IPS DF 19.7 (cell line): ENCODE measurements around the gene AQP6.
"Not testable (repeated sequence)": the region's sequence is repeated elsewhere in the genome, so short reads cannot be mapped to it uniquely, and the experiment has no call there.

ENCODE experiments used
- DNase-seq: peaks from one replicate; pipeline ENCODE4 v3.0.0-alpha.2; 2013; ENCODE audit warnings: low read depth, low spot score

Gene AQP6

DNA sequence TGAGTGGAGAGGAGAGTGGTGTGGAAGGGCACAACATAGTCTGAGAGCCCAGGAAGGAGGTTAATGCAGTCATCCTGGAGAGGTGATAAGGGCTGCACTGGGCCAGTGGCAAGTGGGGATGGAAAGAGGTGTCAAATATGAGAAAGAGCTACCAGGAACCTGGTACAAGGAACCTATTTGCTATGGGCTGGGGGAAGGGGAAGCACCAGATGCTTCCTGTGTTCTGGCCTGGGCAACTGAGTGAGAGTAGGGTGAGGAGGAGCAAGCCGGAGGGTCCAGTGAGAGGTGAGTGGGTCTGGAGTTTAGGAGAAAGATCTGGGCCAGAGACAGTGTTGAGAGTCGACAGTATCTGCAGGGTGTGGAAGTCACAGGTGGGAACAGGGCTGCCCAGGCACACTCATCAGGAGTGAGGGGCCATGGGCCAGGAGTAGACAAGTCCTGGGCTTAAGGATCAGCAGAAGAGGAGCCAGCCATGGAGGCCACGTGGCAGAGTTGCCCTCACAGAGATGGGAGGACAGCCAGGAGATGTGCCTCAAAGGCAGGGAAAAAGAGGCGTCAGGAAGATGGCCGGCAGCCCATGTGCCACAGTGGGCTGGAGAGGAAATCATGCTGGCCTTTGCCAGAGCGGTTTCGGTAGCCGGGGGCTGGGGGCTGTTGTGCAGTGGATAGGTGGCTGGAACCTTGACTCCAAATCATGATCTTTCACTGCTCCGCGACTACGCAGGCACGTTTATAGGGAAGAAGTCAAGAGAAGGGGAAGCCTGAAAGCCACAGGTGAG is 2.9 kb upstream of the AQP6 start:
- no peak for DNase-seq

DNA sequence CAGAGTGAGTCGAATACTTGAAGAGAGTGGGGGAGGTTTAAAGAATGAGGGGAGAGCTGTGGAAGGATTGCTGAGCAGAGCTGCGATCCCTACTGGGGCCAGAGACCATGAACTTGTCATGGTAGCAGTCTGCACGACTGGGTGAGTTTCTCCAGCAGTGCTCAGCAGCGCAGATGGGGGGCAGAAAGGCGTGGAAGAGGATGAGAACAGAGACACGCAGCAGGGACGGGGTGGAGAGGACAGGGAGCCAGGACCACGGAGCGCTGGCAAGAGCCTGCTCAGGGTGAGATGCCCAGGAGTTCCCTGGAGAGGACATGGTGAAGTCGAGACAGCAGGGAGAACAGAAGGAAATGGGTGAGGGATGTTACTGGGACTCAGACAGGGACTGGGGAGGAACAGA is 2.1 kb upstream of the AQP6 start:
- no peak for DNase-seq

DNA sequence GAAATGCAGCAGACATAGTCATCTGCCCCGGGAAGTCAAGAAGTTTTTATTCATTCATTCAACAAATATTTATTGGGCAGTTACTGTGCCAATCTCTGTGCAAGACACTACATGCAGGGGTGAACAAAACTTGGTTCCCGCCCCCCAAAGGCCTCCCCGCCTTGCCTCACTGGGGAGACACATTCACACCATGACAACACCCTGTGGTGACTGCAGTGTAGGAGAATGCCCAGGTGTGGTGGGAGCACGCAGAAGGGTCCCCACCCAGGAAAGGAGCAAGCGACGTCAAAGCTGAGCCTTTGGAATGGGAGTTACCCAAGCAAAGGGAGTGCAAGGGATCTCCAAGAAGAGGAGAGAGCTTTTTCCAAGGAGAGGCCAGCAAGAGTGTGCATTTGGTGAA is 1.6 kb upstream of the AQP6 start:
- no peak for DNase-seq

DNA sequence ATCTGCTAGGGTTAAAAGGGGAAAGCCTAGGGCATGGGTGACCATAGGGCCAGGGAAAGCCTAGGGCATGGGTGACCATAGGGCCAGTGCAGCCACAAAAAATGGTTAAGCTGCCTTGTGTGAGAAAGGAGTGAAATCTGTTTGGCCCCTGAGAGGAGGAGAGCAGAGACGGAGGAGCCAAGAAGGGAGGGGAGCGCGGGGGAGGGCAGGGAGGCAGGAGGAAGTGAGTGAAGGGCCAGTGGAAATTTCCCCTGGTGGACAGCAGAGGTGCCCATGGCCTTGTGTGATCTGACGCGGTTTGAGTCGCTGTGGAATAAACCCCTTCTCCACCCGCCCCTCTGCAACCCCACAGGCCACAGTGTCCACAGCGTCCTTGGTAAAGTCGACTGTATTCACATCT is 618 bp upstream of the AQP6 start:
- DNase-seq = no peak

DNA sequence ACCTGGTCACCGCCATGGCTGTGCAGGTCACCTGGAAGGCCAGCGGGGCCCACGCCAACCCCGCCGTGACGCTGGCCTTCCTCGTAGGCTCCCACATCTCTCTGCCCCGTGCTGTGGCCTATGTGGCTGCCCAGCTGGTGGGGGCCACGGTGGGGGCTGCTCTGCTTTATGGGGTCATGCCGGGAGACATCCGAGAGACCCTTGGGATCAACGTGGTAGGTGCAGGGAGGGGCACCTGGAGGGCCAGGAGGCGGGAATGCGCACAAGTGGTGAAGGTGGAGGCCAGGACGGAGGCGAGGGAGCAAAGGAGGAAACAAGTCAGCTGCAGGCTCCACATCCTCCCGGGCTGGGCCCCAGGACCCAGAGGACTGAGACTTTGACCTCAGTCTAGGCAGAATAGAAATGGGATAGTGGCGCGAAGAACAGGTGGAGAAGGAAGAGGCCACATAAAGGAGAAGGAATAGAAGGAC is 649 bp downstream of the AQP6 start:
- DNase-seq = no peak

DNA sequence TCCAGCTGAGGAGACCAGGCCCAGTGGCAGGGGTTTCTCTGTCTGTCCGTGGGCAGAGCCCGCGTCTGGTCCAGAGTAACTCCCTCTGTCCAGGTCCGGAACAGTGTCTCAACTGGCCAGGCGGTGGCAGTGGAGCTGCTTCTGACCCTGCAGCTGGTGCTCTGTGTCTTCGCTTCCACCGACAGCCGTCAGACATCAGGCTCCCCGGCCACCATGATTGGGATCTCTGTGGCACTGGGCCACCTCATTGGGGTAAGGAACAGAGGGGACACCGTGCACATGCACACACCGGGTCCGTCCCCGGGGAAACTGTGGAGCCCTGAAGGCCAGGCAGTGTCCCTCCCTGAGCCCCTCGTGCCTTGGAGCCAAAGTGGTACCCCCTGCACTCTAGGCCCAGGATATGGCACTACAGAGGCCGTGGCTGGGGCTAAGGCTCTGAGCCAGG is 1.5 kb downstream of the AQP6 start:
- no peak for DNase-seq

DNA sequence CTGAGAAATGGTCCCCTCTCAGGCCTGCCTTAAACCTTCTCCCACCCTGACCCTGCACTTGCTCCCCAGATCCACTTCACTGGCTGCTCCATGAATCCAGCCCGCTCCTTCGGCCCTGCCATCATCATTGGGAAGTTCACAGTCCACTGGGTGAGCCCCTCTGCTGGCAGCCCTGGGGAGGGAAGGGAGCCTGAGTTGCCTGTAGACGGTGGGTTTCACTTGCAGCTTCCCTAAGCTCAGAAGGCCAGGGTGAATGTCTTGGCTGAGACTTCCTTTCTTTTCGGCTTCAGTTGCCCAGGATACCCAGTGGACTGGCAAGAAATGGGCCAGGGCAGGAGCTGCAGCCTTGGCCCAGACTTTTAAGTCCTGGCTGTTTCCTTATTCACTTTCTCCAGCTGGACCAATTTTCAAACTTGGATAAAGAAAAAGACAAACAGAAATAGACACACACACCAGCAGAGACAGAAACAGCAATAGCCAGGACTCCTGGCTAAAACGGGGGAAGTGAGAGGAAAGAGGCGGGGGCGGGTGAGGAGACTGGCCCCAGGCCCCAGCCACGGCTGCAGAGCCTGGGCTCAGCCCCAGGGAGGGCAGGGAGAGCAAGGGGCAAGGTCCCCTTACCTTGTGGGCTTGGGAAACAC is 2.0 kb downstream of the AQP6 start:
- DNase-seq = no peak

DNA sequence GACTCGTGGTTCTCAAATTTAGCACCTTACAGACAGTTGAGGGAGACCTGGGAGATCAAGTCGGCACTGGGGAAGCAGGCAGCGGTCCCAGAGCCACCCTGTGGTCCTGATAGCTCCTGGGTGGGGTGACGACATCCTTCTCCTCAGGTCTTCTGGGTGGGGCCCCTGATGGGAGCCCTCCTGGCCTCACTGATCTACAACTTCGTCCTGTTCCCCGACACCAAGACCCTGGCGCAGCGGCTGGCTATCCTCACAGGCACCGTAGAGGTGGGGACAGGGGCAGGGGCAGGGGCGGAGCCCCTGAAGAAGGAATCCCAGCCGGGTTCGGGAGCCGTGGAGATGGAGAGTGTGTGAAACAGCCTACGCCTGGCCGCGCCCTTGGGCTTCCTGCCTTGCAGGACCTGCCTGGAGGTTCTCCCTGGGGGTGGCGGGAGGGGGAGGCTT is 2.6 kb downstream of the AQP6 start:
- no peak for DNase-seq

DNA sequence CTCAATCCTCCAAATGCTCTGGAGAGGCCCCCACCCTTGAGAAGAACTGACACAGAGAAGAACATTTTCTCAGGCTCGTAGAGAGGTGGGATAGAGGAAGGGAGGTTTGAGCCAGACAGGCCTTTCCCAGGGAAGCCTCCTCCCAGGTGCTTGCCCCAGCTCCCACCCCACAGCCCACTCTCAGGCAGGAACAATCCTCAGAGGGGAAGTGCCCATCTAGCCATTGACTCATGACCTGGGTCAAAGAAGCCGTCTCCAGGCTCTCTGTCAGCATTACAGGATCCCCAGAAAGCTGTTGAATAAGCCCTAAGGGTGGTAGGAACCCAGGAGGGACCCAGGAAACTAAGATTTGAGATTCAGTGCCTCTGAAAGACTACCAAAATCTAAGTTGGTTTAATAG is 3.8 kb downstream of the AQP6 start:
- no peak for DNase-seq

DNA sequence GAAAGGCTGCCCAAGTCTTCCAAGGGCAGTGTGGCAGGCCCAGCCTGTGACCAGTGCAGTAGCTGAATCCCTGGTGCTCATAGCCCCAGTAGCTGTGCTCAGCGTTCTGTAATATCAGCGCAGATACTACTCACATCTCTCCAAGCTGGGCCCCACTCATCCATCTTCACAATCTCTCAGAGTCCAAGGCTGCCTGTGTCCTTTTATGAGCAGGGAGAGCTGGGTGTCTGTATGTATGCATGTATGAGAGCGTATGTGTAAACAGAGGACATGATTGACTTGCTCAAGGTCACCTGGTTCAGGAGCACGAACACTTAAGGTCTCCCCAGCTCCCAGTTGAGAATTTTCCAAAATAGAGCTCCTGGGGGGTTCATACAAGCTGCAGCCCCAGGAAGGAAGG is 5.4 kb downstream of the AQP6 start:
- DNase-seq = no peak

DNA sequence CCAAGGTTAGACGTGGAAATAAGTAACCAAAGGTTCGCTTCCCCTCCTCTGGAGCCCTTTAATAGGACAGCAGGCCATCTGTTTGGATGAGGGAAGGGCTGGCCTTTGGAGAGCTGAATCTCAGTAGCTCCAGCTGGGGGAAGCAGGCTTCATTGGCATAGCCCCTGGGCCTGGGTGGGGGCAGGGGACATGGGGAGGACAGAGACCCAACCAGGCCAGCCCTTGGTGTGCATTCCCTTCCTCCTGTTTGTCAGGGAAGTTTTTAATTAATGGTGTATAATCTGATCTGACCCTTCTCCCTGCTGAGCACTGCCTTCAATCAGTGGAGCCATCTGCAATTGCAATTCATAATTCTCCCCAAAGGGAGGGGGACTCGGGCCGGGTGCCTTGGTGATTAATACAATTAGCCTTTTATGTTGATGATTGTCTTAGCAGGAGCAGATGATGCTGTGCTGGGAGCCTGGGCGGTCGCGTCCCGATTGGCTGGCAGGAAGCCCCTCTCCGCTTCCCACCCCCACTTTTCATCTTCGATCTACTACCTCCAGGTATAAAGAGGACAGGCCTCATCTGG is 6.4 kb downstream of the AQP6 start:
- no peak for DNase-seq

DNA sequence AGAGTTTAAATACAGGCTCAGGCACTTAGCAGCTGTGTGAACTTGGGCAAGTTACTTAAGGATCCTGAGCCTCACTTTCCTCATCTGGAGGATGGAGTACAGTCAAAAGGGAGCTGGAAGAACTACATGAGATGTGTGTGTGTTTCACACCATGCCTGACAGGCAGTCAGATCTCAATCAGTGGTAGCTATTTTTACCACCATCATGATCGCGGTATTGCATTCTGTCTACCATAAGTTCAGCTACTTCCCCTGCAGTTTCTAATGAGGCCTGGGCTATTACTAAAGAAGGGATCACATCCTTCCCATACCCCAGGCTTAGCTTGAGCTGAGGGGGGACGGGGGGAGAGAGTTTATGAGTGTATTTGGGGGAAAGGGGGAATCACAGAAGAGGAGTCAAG is 7.0 kb downstream of the AQP6 start:
- DNase-seq = no peak

DNA sequence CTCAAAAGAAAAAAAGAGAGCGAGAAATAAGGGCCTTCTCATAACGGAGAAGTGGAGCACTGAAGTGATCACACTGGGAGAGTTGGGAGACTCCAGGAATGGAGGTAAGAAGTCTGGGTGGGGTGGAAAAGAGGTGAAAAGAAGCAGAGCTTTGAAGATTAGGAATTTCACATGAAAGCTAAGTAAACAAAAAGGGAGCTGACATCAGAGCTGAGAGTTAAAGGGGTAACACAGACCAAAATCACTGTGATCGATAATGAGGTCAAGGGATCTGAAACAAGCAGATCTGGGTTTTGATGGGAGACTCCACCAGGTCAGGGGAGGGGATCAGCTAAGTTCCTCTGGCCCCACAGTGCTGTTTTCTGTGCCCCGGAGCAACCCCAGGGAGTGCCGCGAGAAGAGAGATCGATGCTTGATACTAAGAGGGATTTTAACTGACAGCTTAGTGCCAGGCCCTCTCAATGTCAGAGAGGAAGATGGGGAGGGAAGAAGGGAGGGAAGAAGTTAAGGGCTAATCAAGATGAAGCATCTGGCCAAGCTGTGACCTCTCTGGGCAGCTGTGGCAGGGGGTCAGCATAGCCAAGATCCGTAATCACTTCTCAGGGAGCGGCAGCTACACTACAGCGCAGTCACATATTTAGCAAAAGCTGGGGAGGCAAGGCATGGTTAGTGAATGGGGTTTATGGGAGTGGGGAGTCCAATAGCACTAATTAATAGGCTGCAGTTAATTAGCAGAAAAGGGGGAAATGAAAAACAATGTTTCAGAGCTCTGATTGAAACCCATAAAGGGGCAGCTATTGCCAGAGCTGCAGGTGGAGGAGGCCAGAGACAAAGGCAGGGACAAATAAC is 8.0 kb downstream of the AQP6 start:
- no peak for DNase-seq

DNA sequence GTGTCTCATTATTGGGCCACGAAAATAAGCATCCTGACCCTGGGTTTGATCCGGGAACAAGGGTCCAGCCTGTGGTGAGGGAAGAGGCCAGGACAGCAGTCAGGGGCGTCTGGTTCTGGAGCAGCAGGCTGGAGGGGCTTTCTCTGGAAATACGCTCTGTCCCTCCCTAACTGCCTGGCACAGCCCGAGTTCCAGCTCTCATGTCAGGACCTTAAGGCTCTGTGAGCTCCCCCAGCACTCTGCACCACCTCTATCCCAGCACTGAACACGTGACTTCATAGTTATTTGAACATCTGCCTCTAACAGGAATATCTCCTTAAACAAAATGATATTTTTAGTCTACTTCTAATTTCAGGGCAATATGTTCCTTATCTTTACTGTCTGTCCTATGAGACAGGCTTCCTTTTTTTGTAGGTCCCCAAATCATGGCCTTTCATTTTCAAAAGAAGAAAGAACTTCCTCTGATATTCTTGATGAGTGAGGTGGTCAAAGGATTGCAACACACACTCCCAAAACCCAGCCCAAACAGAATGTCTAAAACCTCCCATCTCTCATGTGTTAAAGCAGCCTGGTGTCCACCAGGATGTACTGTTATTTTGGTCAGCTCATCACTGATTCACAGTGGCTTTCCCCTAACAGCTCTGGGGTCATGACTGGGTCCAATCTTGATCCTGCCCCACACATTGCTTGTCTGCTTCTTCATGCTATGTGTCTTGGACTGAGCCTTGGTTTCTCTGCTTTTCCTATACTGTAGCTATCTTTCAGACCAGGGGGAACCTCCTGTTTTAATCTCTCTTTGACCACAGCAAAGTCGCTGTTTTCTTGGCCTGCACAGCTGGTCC is 9.7 kb downstream of the AQP6 start:
- no peak for DNase-seq

DNA sequence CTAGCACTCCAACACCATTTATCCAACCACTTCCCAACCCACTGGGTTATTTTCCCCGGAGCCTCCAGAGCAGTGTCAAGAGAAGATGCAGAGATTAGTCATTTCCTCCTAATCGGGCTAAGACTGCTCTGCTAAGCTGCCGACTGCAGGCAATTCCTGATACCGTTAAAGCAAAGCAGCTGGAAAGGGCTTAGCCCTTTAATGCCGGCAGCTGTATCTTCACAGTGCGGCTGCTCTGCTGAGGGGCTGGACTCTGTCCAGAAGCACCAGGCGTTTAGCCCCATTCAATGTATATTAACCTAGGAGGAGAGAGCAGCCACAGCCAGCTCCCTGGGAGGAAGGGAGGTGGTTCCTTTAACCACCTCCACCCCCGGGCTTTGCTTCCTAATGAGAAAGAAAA is 11.1 kb downstream of the AQP6 start:
- DNase-seq = no peak

DNA sequence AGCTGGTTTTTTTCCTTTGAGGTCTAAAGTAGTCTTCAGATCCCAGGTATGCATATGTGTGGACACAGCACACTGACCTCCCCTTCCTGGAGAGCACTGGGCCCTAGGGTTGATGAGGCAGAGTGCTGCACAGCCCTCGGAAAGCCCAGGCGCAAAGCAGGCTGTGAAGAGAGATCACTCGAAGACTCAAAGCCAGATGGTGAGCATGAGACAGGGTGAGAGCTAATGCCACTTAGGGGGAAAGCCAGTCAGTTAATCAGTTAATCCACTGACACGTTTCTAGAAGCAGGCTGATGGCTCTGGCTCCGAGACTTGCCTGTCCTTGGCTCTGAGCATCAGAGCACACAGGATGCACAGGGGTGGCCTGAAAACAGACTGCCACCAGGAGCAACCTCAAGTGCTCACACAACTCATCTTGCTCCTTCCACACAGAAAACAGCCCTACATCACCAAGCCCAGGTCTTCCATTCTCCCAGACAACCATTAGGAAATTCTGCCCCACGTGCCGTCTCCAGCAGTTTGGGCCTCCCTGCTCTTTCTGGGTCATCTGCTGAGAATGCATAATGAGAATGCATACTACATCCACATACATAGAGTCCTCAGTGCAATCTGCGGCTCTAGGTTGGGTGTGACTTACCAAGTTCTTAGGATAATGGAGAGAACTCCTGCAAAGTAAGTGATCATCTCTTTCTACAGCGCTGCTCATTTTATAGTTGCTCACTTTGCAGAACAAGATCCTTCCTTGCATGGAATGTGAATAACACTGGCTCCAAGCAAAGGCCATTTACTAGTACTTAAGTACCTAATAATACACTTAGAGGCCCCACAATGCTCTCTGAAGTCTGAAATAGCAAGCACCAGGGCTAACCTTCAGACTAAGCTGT is 12.0 kb downstream of the AQP6 start:
- no peak for DNase-seq

DNA sequence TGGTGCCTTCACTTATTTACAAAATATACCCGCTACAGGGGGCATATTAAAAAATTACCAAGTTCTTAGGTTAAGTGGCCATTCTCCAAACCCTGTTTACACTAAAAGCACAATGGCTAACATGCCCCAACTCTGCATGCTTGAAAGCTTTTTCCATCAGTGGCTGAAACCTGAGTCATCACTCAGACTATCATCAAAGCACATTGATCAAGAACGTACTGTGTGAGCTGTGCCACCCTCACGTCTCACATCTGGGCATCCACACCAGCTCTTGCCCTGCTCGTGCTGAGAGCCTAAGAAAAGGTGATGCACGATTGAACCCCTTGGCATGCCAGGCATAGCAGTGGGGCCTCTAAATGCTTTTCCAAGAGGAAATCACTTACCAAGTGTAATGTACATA is 13.2 kb downstream of the AQP6 start:
- no peak for DNase-seq

DNA sequence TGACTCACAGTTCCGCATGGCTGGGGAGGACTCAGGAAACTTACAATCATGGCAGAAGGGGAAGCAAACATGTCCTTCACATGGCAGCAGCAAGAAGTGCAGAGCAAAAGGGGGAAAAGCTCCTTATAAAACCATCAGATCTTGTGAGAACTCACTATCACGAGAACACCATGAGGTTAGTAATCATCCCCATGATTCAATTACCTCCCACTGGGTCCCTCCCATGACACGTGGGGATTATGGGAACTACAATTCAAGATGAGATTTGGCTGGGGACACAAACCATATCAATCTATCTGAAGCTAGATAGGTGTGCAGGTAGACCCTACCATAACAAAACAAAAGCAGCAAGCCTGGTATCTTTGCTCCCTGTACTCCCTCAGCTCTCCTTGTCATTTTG is 13.7 kb downstream of the AQP6 start:
- DNase-seq = not testable (repeated sequence)

DNA sequence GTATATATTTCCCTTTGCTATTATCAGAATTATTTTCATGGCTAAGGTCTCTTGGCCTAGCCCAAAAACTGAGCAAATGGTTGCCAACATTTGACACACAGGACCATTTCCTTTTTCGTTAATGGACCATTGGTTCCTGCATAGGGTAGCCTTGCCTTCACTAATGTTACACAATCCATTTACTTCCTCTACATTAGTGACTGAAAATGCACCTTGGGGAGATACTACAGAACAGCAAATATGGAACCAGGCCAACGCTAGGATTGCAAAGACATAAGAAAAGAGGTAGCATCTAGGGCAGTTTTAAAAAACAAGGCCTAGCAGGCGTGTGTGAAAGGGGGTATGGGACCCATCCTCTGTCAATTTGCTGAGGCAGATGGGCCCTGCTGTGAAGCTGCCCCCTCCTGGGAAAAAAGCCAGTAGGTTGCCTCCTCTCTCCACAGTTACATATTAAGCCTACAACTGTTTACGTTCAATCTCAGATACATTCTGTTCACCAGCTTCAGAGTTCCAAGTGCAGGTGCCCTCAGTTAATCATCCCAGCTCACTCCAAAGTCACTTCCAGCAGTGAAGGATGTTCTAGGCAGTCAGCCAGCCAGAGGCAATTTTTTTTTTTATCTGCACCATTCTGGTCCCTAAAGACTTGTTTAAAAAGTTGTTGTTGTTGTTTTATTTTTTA is 15.0 kb downstream of the AQP6 start:
- DNase-seq = no peak

DNA sequence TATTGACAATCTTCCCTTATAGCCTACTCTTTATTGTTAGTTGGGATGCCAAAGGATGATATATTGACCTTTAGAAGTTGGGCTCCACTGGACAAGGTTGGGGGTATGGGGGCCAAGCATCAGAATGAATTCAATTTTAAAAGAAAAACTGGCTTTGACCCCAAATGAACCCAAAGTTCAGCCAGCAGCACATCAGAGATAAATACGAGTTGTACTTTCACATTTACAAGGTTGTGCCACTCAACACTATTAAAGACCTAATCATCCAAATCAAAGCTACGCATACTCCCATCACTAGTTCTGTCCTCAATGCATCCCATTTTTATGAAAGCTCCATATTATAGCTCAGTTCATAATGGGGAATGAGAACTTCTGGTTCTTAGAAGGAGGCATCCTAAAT is 16.7 kb downstream of the AQP6 start:
- not testable (repeated sequence) for DNase-seq
